Iris pigment epithelial cell (primary cell): Measurements from ENCODE around the gene LNPEP.
"Not testable (repeated sequence)": the region's sequence is repeated elsewhere in the genome, so short reads cannot be mapped to it uniquely, and the experiment has no call there.

Experiments used
- DNase-seq: peaks from one replicate; pipeline ENCODE4 v3.0.0-alpha.2; 2011; ENCODE audit warnings: low read depth

The LNPEP gene

DNA sequence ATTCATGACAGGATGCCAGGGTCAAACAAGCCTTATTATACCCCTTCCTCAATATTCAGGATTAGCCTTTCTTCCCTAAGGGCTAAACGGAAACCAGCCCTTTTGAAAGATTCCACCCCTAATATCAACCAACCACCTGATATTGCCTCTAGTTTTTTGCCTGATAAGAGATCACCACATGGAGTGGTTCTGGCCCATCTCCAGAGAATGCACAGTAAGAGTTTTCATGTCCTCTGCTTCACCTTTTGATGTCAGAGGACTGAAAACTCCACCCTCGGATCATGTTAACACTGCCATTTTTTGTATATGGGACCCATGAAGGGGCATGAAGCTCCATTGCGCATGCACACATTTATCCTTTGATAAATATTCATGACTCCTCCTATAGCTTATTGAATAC is 5.8 kb upstream of the LNPEP start:
- DNase-seq = peak; percentile 69

- DNase-seq = no peak
Observed at GRCh38 chr5:96930589-96930988, 5.3 kb upstream of the LNPEP start.

- not testable (repeated sequence) for DNase-seq
Observed at GRCh38 chr5:96931037-96931436, 4.8 kb upstream of the LNPEP start.

DNA sequence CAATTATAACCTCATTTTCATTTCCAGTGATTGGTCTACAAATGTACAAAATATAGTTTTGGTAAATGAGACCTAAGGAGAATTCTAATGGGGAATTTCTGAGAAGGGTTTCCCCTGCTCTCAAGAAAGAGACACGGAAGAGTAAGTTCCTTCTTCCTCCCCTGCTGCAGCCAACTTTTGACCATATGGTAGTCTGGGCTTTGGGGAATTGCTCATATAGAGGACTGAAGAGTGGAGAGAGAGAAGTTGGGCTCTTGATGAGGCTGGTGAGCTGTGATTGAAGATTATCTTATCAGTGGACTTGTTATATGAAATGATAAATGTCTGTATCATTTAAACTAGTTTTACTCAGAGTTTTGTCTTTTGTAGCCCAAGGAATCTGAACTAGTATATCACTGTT is 4.3 kb upstream of the LNPEP start:
- DNase-seq = no peak

DNA sequence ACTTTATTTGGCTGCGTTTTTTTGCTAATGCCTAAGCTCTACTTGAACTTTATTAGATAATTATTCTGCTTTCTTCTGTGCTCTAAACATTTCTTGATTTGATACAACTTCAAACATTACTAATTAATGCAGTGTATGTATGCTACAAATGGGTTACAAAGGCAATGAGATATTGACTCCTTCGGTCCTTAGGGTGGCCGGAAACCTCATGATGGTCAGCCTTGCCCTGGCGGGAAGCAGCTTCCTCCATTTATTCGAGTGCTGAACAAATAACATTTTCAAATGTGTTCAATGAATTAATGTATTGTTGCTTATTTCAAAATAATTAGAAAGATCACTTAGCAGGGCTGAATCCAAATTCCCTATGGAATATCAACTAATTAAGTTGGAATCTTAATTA is 3.9 kb upstream of the LNPEP start:
- no peak for DNase-seq

GRCh38 chr5:96933764-96934707 is 1.8 kb upstream of the LNPEP start:
- DNase-seq = no peak

DNA sequence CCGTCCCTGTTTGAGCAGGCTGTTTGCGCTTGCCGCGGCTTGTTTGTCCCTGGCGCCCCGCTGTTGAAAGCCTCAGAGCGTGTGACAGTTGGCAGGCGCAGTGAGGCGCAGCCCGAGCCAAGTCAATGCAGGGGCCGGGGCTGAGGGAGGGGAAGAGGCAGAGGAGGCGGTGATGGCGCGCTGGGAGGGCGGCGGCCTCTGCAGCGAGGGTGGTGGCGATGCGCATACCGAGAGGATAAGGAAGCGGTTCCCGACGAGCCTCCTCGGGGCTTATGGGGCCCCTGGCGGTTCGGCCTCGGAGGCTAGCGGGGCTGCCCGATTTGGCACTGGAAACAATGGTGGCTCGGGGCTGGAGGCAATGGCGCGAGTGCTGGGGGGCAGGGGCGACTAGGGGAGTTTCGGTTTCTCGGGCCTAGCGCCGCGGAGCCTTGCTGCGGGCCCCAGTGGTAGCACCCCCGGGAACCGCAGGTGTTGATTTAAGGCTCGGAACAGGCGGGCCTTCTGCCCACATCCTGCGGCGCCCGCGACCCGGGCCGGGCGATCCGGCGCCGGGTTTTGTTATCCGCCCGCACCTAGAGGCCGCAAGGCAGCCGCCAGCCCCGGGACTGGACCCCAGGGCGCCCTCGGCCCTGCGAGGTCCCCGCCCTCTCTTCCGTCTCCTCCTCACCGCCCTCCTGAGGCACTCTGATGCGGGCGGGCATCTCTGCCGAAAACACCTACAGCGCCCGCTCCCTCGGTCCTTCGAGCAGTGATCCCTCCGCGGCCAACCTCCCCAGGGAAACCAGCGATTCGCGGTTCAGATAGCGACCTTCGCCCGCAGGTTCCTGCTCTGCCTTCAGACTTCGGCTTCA is 947 bp upstream of the LNPEP start:
- DNase-seq = peak; percentile 97

DNA sequence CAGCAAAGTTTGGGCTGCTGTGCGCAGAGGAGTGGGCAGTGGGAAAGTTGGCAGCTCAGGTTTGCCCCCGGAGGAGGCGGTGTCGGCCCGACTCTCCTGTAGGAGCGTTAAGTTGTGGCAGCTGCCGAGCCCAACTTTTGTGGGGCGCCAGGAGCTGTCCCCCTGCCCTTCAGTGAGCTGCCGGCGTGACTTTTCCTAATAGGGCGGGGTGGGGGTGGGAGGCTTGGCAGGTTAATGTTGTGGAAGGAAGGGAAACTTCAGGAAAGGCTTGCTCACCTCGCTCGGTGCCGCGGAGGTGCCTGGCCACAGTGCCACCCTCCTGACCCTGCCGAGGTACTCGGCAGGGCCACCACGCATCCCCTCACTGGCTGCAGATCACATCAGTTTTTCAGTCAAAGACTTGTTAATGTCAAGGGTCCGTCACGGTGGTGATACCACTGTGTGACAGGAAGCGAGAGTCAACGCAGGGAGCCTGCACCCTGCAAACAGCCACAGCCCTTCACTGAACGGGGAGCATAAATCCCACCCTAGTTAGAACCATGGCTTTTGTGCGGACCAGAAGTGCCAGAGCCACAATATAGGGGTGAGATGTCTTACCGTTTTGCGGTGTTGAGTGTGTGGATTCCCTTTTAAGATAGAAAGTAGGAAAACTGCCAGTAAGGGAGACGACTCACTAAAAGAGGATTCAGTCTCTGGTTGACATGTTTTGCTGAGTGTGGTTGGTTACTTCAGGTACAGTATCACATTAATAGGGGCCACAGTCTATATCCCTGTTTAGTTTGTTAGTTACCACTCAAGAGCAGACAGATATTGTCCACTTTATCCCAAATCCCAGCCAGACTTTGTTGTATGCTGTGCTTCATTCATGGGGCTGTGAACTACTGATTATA is 796 bp downstream of the LNPEP start:
- peak; percentile 49 for DNase-seq

DNA sequence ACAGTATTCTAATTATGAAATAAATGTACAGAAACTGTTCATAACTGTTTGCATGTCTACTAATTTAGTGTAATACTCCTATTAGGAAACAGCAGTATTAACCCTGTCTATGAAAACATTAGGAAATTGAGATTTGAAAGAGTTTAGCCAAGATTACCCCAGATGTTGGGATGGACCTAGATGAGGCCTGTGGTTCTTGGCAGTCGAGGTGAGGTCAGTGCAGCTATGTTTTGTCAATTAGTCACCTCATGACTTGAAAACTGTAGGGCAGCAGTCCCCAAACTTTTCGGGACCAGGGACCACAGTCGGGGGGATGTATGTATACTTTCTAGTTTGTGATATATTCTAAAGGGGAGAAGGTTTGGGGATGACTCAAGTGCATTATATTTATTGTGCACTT is 4.7 kb downstream of the LNPEP start:
- DNase-seq = no peak

DNA sequence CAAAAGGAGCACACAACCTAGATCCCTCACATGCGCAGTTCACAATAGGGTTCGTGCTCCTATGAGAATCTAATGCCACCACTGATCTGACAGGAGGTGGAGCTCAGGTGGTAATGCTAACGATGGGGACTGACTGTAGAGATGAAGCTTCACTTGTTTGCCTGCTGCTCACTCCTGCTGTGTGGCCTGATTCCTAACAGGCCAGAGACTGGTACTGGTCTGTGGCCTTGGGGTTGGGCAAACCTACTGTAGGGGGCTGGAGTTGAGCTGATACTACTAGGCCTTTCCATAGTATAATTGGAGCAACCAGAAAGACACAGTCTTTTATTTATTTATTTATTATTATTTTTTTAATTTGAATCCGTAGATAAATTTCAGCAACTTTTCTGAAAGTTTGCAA is 5.3 kb downstream of the LNPEP start:
- DNase-seq = no peak

GRCh38 chr5:96942078-96942477 is 6.2 kb downstream of the LNPEP start:
- DNase-seq = no peak

DNA sequence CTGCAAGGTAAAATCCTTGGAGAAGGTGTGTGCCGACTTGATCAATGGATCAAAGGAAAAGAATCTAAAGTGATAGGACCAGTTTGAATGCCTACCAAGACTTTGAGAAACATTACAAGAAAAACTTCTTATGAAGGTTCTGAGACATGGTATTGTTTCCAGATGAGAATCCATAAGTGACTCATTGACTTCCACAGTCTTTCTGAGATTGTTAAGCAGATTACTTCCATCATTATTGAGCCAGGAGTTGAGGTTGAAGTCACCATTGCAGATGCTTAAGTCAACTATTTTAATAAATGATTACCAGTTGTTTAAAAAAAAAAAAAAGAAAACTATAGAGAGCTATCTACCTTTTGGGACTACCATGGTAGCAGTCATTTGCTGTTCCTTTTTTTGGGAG is 7.0 kb downstream of the LNPEP start:
- DNase-seq = no peak

GRCh38 chr5:96943799-96944198 is 7.9 kb downstream of the LNPEP start:
- DNase-seq = no peak

DNA sequence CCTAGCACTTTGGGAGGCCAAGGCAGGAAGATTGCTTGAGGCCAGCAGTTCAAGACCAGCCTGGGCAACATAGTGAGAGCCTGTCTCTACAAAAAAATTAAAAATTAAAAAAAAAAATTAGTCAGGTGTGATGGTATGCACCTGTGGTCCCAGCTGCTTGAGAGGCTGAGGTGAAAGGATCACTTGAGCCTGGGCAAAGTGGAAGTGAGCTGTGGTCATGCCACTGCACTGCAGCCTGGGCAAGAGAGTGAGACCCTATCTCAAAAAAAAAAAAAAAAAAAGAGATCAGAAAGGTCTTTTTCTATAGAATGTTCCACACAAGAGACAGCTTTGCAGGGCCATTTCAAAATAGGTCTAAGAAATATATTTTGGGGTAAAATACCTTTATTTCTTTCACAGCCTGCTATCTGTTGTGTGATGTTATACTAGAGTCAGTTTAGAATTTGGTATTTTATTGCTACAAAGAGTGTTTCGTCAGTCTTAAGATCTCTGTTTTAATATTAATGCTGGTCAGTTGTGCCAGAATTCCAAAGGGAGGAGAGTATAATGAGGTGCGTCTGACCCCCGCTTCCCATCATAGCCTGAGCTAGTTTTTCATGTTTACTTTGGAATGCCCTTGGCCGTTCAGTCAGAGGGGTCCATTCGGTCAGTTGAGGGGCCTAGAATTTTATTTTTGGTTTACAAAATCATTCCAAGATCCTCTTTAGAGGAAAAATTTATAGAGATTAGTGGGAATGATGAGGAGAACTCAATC is 9.4 kb downstream of the LNPEP start:
- no peak for DNase-seq

- no peak for DNase-seq
Observed at GRCh38 chr5:96946381-96946780, 10.5 kb downstream of the LNPEP start.

GRCh38 chr5:96952118-96952750 is 16.4 kb downstream of the LNPEP start:
- DNase-seq = no peak

DNA sequence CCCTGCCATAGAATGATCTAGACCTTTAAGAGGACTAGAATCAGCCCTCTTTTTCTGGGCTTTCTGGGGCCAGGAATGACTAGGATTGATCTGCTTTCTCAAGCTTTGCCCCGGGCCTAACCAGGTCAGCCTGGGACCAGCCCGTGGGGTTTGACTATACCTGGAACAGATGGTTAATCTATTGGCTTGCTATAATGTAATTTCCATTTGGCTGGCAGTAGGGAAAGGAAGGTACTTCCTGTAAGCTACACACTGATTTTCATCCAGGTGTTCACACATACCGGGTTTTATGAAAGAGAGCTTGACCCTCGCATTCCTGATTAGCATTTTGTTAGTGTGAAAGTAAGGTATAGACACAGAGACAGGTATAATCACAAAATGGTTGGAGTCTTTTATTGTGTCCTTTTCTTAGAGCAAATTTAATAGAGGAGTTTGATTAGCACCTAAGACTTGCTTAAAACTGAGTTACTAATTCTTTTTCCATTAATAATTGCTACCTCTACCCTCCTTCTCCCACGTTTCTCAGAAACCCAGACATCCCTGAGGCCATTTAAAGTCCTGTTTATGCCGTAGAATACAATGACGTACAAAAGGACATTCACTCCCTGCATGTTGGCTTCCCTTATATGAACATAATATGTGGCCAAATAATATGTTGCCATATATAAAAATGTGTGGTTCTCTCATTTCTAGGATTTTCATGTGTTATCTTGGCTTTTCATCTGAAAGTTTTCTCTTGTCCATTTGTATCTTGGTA is 17.3 kb downstream of the LNPEP start:
- DNase-seq = no peak

DNA sequence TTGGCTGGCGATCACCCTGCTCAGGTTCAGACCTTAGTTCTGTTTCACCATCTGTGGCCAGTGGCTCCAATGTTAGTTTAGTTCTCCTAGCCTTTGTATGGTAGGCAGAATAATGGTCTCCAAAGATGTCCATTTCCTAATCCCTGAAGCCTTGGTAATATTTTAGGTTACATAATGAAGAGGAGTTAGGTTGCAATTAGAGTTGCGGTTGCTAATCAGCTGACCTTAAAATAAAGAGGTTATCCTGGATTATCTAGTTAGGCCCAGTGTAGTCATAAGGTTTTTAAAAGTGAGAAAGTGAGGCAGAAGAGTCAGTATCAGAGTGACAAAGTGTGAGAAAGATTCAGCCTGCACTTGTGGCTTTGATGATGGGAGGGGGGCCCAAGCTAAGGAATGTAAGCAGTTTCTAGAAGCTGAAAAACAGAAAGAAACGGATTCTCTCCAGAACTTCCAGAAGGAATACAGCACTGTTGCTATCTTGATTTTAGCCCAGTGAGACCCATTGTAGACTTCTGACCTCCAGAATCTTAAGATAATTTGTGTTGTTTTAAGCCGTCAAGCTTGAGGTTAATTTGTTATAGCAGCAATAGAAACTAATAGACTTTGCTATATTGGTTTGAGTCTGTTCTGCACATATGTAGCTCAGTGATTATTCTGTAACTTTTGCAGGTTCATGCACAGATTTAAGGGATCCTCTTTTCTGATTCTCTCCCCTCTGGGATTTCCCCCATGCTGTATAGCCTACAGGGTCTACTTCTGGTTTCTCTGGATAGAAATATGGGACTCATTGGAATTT is 21.6 kb downstream of the LNPEP start:
- DNase-seq = no peak

DNA sequence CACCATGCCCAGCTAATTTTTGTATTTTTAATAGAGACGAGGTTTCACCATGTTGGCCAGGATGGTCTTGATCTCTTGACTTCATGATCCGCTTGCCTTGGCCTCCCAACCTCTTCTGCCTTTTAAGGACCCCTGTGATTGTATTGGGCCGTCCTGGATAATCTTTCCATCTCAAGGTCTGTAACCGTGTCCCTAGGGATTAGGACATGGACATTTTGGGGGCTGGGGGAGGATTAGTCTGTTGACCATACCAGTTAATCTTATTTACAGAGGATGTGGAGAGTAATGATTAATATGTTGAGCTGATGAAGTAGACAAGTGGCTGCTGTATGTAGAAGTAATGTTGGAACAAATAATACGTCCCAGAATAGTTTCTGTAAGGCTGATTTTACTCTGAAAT is 23.1 kb downstream of the LNPEP start:
- no peak for DNase-seq
